RWPE2 (cell line): ENCODE data around the gene ECSIT.
"Not testable (repeated sequence)": the region's sequence is repeated elsewhere in the genome, so short reads cannot be mapped to it uniquely, and the experiment has no call there.

Source experiments
- ATAC-seq: fragments of 200-7000 bp; cut with Tn5 transposase; 3 replicates; pipeline ENCODE4 v1.9.1; 2021; ENCODE audit warnings: low read depth
- DNase-seq: peaks from one replicate; pipeline ENCODE4 v3.0.0-alpha.2; 2020; ENCODE audit warnings: low spot score
- H3K27ac ChIP-seq: fragments of 450-650 bp; 2 replicates; pipeline ENCODE4 v1.5.1; 2017; ENCODE audit warnings: mild to moderate bottlenecking; ENCODE audit not compliant: poor library complexity, severe bottlenecking
- H3K27me3 ChIP-seq: fragments of 250-450 bp; sonication (Bioruptor Pico); 2 replicates; pipeline ENCODE4 v1.5.1; 2021; ENCODE audit warnings: mild to moderate bottlenecking, moderate library complexity; ENCODE audit not compliant: insufficient read depth, poor library complexity, severe bottlenecking
- H3K36me3 ChIP-seq: fragments of 250-450 bp; sonication (Bioruptor Pico); 2 replicates; pipeline ENCODE4 v1.5.1; 2020; ENCODE audit warnings: low read depth, mild to moderate bottlenecking, moderate library complexity
- H3K4me1 ChIP-seq: fragments of 250-450 bp; sonication (Bioruptor Pico); 2 replicates; pipeline ENCODE4 v1.5.1; 2021; ENCODE audit warnings: mild to moderate bottlenecking, moderate library complexity; ENCODE audit not compliant: insufficient read depth, poor library complexity, severe bottlenecking
- H3K4me3 ChIP-seq: fragments of 250-450 bp; sonication (Bioruptor Pico); 2 replicates; pipeline ENCODE4 v1.5.1; 2021; ENCODE audit warnings: mild to moderate bottlenecking, moderate library complexity; ENCODE audit not compliant: severe bottlenecking
- H3K9me3 ChIP-seq: fragments of 250-450 bp; sonication (Bioruptor Pico); 2 replicates; pipeline ENCODE4 v1.5.1; 2021; ENCODE audit warnings: mild to moderate bottlenecking, moderate library complexity; ENCODE audit not compliant: severe bottlenecking
- TF ChIP-seq, protein P1 (sequence below): fragments of 450-650 bp; IDR thresholded peaks from one replicate; pipeline ENCODE4 v1.5.1; 2017; ENCODE audit warnings: mild to moderate bottlenecking, moderate library complexity; ENCODE audit not compliant: poor library complexity, severe bottlenecking

ECSIT gene

GRCh38 chr19:11461453-11461852, 67.5 kb downstream of the ECSIT start:
- ATAC-seq: no peak

GRCh38 chr19:11460207-11460606, 68.7 kb downstream of the ECSIT start:
- Histone ChIP-seq H3K27me3 (no peaks in the 10 kb centered on the region), H3K4me3 (no peak overlapping the region), H3K27ac (no peak overlapping the region), H3K4me1 (no peaks in the 10 kb centered on the region), H3K9me3 (no peaks in the 10 kb centered on the region), H3K36me3 (no peaks in the 10 kb centered on the region)
- DNase-seq (no peak), ATAC-seq (no peak)
- TF ChIP-seq, protein P1, sequence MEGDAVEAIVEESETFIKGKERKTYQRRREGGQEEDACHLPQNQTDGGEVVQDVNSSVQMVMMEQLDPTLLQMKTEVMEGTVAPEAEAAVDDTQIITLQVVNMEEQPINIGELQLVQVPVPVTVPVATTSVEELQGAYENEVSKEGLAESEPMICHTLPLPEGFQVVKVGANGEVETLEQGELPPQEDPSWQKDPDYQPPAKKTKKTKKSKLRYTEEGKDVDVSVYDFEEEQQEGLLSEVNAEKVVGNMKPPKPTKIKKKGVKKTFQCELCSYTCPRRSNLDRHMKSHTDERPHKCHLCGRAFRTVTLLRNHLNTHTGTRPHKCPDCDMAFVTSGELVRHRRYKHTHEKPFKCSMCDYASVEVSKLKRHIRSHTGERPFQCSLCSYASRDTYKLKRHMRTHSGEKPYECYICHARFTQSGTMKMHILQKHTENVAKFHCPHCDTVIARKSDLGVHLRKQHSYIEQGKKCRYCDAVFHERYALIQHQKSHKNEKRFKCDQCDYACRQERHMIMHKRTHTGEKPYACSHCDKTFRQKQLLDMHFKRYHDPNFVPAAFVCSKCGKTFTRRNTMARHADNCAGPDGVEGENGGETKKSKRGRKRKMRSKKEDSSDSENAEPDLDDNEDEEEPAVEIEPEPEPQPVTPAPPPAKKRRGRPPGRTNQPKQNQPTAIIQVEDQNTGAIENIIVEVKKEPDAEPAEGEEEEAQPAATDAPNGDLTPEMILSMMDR: no peak

More at GRCh38 chr19:11461453-11461852, 67.5 kb downstream of the ECSIT start:
- Histone ChIP-seq H3K27ac (no peak overlapping the region), H3K4me3 (no peak overlapping the region), H3K36me3 (no peaks in the 10 kb centered on the region), H3K4me1 (no peaks in the 10 kb centered on the region), H3K27me3 (no peaks in the 10 kb centered on the region), H3K9me3 (no peaks in the 10 kb centered on the region)
- TF ChIP-seq, protein P1: no peak
- DNase-seq: no peak

GRCh38 chr19:11458912-11459311, 70.0 kb downstream of the ECSIT start:
- not testable (repeated sequence) for H3K27me3 ChIP-seq, H3K36me3 ChIP-seq, DNase-seq, ATAC-seq, H3K27ac ChIP-seq, H3K4me1 ChIP-seq, H3K4me3 ChIP-seq, H3K9me3 ChIP-seq

DNA sequence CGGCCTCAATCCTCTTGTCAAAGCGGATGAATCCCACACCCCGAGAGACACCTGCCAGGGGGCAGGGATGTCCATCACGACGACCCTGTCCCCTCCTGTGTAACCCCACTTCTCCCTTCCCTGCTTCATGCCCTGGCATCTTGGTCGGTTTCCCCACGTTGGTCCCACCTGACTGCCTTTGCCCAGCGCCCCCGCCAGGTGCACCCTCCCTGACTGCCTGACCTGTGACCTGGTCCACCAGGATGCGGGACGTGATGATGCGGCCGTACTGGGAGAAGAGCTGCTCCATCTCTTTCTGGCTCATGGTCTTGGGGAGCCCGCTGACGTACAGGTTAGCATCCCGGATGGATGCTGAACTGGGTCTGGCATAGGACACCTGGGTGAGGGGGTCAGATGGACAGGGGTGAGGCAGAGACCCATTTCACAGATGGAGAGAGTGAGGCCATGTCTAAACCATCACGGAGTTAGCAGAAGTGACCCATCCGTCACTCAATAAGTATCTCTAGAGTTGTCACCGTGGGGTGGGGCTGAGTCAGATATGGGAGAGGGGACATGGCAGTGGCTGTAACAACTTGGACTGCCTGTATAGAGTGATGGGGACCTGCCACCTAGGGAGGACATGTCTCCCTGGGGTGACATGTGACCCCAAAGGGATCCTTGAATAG, 70.6 kb downstream of the ECSIT start:
- Histone ChIP-seq H3K27ac (no peak overlapping the region), H3K36me3 (no peaks in the 10 kb centered on the region)
- ATAC-seq: no peak

GRCh38 chr19:11457831-11458230, 71.1 kb downstream of the ECSIT start:
- no peaks in the 10 kb centered on the region for H3K9me3 ChIP-seq
- no peaks in the 10 kb centered on the region for H3K36me3 ChIP-seq
- no peaks in the 10 kb centered on the region for H3K27me3 ChIP-seq
- DNase-seq (no peak), ATAC-seq (no peak)
- TF ChIP-seq, protein P1: no peak
- H3K27ac ChIP-seq: no peak overlapping the region
- H3K4me1 ChIP-seq: no peaks in the 10 kb centered on the region
- no peak overlapping the region for H3K4me3 ChIP-seq

More for the DNA sequence above, 70.6 kb downstream of the ECSIT start:
- DNase-seq: no peak
- TF ChIP-seq, protein P1: no peak
- H3K4me3 ChIP-seq: no peak overlapping the region
- H3K27me3 ChIP-seq: no peaks in the 10 kb centered on the region
- H3K4me1 ChIP-seq: no peaks in the 10 kb centered on the region
- no peaks in the 10 kb centered on the region for H3K9me3 ChIP-seq
